ENCODE results near the gene HES7. TPM values are rescaled to one million over a fixed set of nuclear protein-coding genes. Genes with fewer than 3 reads are reported as not detected.

HES7 gene
- total and polyA plus RNA-seq, 11 donors, result 0.17 to 0.76 (median 0.36) TPM; not detected in 5

- Histone ChIP-seq H3K4me3 (no peak overlapping the region), H3K4me1 (no peaks in the 10 kb centered on the region), H3K36me3 (no peaks in the 10 kb centered on the region), H3K27ac (no peak overlapping the region), H3K9me3 (no peaks in the 10 kb centered on the region), H3K27me3 (peaks cover 0 to 14% (median 0%) of the 10 kb centered on the region in 9 donors)
- 80 to 91% (median 88%) methylated on average over 2 of the region's 2 CpGs for WGBS, 4 donors
- no peak for TF ChIP-seq POLR2A (IDR thresholded peaks at IDR 0.05)
- TF ChIP-seq, protein P1, sequence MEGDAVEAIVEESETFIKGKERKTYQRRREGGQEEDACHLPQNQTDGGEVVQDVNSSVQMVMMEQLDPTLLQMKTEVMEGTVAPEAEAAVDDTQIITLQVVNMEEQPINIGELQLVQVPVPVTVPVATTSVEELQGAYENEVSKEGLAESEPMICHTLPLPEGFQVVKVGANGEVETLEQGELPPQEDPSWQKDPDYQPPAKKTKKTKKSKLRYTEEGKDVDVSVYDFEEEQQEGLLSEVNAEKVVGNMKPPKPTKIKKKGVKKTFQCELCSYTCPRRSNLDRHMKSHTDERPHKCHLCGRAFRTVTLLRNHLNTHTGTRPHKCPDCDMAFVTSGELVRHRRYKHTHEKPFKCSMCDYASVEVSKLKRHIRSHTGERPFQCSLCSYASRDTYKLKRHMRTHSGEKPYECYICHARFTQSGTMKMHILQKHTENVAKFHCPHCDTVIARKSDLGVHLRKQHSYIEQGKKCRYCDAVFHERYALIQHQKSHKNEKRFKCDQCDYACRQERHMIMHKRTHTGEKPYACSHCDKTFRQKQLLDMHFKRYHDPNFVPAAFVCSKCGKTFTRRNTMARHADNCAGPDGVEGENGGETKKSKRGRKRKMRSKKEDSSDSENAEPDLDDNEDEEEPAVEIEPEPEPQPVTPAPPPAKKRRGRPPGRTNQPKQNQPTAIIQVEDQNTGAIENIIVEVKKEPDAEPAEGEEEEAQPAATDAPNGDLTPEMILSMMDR (IDR thresholded peaks at IDR 0.05), result no peak
- ATAC-seq (no peak), DNase-seq (no peak)
- intact Hi-C loops (cut with DNase I), result no loop called here
Observed at GRCh38 chr17:8100763-8101162, 23.1 kb downstream of the HES7 start.

- ATAC-seq, result no peak
- intact Hi-C loops (cut with DNase I), result no loop called here
- no peak for DNase-seq
- no peaks in the 10 kb centered on the region for H3K9me3 ChIP-seq
- WGBS, 4 donors, result 45 to 58% (median 53%) methylated on average over 2 of the region's 2 CpGs
- no peaks in the 10 kb centered on the region for H3K4me1 ChIP-seq
- no peak for TF ChIP-seq POLR2A (IDR thresholded peaks at IDR 0.05)
- TF ChIP-seq, protein P1 (IDR thresholded peaks at IDR 0.05), result no peak
- no peak overlapping the region for H3K4me3 ChIP-seq
- no peaks in the 10 kb centered on the region for H3K36me3 ChIP-seq
- peaks cover 0 to 21% (median 0%) of the 10 kb centered on the region in 9 donors for H3K27me3 ChIP-seq
- H3K27ac ChIP-seq, result no peak overlapping the region
Observed at GRCh38 chr17:8100111-8100510, 23.8 kb downstream of the HES7 start.

DNA sequence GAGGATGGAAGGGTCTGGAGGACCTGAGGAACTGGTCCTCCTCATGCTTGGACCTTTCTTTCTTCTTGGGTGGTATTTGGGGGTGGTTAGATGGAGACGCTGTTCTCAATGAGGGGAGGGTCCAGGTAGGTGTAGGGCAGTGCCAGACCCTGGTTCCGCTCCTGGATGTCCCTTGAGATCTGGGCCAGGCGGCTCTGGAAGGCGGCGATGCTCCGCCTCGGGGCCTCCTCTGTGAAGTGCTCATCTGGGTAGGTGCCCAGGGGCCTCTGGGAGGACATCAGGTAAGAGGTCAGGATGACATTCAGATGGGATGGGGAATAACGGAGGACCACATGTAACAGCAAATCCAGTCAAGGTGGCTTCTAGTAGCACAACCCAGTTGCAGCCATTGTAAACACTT, 27.4 kb downstream of the HES7 start:
- intact Hi-C loops (cut with DNase I), result loop anchor here in 1 of 10 donors (10.0 kb wide), 1 partner anchor 198 kb away; the partner anchor contains the start of gene SLC25A35
- TF ChIP-seq, protein P1 (IDR thresholded peaks at IDR 0.05), result no peak
- no peak for TF ChIP-seq POLR2A (IDR thresholded peaks at IDR 0.05)
- Histone ChIP-seq H3K36me3 (no peaks in the 10 kb centered on the region), H3K4me1 (no peaks in the 10 kb centered on the region), H3K9me3 (no peaks in the 10 kb centered on the region), H3K4me3 (no peak overlapping the region), H3K27me3 (peaks cover 0 to 44% (median 5%) of the 10 kb centered on the region in 9 donors), H3K27ac (no peak overlapping the region)
- WGBS, 4 donors, result 88 to 93% (median 89%) methylated on average over 8 of the region's 8 CpGs
- DNase-seq (no peak), ATAC-seq (no peak)

DNA sequence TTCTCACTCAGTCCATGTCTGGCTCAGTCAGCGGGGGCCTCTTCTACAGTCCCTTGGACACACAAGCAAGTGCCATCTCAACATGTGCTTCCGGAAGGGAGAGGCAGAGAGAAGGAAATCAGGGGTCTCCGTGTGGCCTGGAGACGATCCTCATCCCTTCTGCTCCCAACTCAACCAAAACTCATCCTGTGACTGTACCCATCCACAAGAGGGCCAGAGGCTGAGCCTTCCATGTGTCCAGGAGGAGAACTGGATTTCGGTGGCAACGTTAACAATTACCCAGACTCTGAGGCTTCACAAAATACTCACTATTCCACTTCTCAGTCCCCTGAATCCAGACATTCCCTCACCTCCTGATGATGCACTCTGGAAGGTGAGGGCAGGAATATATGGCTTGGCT, 28.5 kb downstream of the HES7 start:
- intact Hi-C loops (cut with DNase I), result loop anchor here in 1 of 10 donors (10.0 kb wide), 1 partner anchor 199 kb away; the partner anchor contains the start of gene SLC25A35
- Histone ChIP-seq H3K27me3 (peaks cover 0 to 50% (median 11%) of the 10 kb centered on the region in 9 donors), H3K9me3 (no peaks in the 10 kb centered on the region), H3K27ac (no peak overlapping the region), H3K4me3 (no peak overlapping the region), H3K4me1 (no peaks in the 10 kb centered on the region), H3K36me3 (no peaks in the 10 kb centered on the region)
- WGBS, 4 donors, result 58 to 81% (median 75%) methylated on average over 6 of the region's 6 CpGs
- no peak for DNase-seq
- TF ChIP-seq, protein P1 (IDR thresholded peaks at IDR 0.05), result no peak
- no peak for TF ChIP-seq POLR2A (IDR thresholded peaks at IDR 0.05)
- ATAC-seq, result no peak
